Raji (cell line): ENCODE measurements around the gene CLPX.

Experiments
- POLR2A ChIP-seq: IDR thresholded peaks from 2 replicates; pipeline ENCODE4 v1.6.1; 2011; ENCODE audit warnings: low read depth, low read length, control low read depth; ENCODE audit not compliant: insufficient read depth

CLPX gene

GRCh38 chr15:65210770-65211481, 25.8 kb upstream of the CLPX start, which contains the start of gene CILP:
CILP (minus strand) TSS chr15:65211473; CDS start chr15:65209755, 1,718 bp downstream.
- TF ChIP-seq POLR2A: no peak

GRCh38 chr15:65209701-65210643, 24.8 kb upstream of the CLPX start:
- no peak for TF ChIP-seq POLR2A

DNA sequence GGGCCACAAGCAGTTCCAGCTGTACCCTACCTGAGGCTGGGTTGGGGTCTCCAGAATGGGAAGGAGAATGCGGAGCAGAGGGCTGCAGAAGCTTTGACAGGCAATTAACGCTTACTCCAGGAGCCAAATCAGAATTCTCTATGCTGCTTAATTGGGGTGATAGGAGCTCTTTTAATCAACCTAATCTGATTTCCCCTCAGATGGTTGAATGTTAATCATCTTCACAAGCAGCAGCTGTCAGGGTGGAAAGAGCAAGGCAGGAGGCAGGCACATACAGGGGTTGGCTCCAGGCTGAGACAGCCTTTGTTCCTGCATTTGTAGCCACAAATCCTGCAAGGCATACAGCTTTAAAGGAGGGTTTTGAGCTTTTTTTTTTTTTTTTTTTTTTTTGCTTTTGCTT, 23.5 kb upstream of the CLPX start:
- TF ChIP-seq POLR2A: no peak

DNA sequence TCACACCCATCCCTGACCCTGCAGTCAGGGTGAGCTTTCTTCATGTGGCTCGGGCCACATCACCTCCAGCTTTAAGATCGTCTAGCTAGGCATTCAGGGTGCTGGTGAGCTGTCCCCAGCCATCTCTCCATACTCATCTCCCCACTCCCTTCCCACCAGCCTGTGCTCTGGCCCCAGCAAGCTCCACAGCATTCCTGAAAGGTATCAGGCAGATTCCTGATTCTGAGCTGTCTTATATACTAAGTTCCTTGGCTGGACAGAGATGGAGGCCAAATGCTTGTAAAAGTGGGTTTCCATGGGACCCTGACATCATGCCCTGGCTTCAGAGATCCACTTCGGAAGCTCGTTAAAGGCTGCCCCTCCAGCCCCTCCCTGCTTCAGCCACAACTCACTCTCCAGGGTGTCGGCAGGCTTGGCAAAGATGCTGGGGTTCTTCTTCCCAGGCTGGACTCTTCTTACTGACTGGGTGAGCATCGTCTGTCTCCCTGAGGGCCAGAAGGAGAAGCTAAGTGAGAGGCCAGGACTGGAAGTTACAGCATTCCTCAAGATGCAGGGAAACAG, 22.2 kb upstream of the CLPX start:
- TF ChIP-seq POLR2A: no peak

DNA sequence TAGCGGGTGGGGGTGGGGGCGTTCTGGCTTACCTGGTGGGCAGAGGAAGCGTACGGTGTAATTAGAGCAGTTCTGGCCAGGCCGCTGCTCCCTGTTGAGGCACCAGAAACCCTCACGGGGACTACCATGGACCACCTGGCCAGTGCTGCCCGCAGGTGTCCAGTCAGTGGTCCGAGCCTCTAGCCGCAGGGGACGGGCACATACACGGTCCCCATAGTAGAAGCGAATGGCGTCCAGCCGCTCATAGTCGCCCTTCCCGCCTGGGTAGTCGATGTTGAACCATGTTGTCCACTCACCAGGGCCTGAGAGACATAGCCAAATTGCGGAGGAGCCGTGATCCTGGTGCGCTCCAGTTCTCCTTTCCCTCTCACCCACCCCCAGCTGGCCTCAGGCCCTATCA, 21.6 kb upstream of the CLPX start:
- TF ChIP-seq POLR2A: no peak

DNA sequence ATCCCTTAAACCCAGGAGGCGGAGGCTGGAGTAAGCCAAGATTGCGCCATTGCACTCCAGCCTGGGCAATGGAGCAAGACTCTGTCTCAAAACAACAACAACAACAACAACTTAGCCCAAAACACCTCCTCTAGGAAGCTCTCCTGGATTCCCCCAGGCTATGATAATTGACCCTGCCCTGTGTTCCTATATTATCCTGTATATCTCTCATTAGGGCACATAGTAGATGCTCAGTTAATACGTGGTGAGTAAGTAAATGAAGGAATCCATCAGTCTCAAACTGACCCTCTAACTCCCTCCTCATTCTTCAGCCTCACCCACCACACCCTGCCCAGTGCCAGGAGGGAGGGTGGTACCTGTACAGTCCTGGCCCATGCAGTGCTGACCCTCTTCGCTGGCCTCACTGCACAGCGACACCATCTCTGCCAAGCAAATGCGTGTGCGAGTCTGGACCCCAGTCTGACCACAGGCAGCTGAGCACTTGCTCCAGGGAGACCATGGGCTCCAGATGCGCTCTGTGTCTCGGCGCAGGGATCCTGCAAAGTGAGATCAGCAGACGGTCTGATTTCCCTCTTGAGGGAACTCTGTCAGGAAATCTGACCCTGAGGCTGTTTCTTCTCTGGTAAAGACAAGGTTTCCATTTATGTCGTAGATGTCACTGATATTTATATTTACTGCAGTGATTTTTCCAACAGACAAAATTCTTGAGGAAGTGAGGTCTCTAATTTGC, 20.0 kb upstream of the CLPX start:
- TF ChIP-seq POLR2A: no peak

GRCh38 chr15:65204236-65204930, 19.2 kb upstream of the CLPX start:
- TF ChIP-seq POLR2A: no peak

GRCh38 chr15:65201918-65202317, 16.8 kb upstream of the CLPX start:
- TF ChIP-seq POLR2A: no peak

DNA sequence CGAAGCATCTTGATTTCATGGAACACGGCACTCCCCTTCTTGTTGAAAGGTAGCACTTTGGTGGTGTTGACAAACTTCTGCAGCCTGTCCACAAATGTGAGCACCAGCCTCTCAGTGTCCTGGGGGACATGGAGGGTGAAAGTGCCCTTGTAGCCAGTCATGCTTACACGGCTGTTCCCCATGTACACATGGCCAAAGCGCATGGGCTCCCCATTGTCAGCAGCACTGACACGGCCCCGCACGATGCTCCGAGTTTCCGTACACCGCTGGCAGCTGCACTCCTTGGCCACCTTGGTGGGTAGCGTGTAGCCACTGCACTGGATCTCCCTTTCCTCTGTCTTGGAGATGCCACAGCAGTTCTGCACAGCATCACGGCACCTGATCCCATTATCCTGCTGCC, 13.4 kb upstream of the CLPX start:
- TF ChIP-seq POLR2A: no peak

- no peak for TF ChIP-seq POLR2A
Observed at GRCh38 chr15:65197337-65197645, 12.1 kb upstream of the CLPX start.

DNA sequence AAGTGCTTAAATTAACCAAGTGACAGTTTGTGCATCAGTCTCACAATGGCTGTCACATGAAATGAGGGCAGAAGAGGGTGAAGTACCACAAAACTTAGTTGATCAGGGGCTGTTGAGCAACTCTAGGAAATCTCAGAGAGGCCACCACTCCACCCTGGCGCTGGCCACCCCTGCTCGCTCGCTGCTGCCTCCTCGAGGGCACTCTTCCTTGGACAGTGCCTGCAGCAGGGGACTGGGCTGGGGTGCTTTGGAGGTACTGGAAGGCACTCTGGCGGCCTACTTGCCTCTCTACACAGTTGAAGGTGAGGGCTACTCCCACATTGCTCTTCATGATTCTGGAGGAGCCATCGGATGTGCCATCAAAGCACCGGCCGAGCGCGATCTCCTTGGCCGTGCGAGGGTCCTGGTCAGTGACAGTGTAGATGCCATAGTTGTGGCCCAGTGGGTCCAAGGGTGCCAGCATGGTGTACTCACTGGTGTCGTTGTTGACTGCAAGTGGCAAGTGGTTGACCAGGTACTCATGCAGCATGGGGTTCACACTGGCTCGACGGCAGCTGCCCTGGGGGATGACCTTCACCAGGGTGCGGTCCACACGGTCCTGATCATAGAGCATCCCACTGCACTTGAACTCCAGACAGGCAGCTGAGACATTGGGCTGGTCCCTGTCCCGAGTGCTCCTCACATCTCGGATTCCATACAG, 11.6 kb upstream of the CLPX start:
- no peak for TF ChIP-seq POLR2A

DNA sequence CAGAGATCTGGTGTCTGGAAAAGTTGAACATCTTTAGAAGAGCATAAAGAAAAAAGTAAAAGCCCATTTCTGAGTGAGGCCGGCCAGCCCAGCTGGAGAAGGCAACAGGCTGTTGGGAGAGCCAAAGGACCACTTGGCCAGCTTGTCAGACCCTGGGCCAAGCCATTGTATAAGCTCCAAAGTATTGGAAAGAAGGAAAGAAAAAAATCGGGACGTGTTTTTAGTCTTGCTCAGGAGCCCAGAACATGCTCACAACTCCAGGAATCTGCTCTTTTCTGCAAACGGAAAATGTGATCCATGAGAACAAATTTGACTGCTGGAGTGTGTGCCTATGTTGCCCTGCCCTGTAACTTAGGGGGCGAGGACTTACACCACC, 10.4 kb upstream of the CLPX start:
- no peak for TF ChIP-seq POLR2A

- no peak for TF ChIP-seq POLR2A
Observed at GRCh38 chr15:65194826-65195547, 9.8 kb upstream of the CLPX start.

GRCh38 chr15:65192016-65192415, 6.9 kb upstream of the CLPX start:
- no peak for TF ChIP-seq POLR2A

GRCh38 chr15:65189102-65189740, 4.1 kb upstream of the CLPX start:
- TF ChIP-seq POLR2A: no peak
